HG02642 (cell line): ENCODE measurements around the gene MAPK8.

Experiments used
- ATAC-seq: cut with Tn5 transposase; IDR thresholded peaks from one replicate; pipeline ENCODE4 v1.9.1; 2021; ENCODE audit warnings: mild to moderate bottlenecking; ENCODE audit not compliant: unreplicated experiment, poor library complexity

Gene MAPK8

GRCh38 chr10:48290286-48290685 is 16.2 kb upstream of the MAPK8 start:
- ATAC-seq, result no peak

DNA sequence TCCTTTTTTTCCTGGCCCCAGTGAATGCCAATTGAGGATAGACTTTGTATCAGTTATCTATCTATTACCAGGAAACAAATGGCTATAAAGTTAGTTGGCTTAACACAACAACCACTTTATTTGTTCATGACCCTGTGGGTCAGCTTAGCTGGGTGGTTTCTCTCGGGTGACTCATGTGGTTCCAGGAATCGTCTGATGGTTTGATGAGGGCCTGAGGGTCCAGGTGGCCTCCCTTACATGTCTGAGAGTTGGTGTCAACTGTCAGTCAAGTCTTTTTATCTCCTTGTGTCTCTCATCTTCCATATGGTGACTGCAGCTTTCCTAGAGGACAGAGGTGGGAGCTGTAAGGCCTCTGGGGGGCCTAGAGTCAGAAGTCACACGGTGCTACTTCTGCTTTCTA is 15.3 kb upstream of the MAPK8 start:
- ATAC-seq, result no peak

GRCh38 chr10:48292616-48293015 is 13.9 kb upstream of the MAPK8 start:
- no peak for ATAC-seq

DNA sequence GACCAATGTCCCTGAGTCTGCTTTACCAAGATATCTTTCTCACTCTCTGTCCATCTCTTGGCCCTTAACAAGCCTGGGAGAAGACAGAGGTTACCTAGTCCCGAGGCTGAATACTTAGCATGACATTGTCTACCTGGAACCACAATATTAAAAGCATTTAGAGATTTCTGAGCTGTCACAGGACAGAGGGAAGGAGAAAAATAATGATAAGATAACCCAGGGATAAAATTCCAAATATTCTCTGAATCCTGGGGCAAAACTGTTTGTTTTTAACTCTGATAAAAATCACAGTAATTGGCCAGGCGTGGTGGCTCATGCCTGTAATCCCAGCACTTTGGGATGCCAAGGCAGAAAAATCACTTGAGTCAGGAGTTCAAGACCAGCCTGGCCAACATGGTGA is 12.0 kb upstream of the MAPK8 start:
- ATAC-seq, result no peak

- ATAC-seq, result no peak
Measured at GRCh38 chr10:48296576-48297098, 9.8 kb upstream of the MAPK8 start.

DNA sequence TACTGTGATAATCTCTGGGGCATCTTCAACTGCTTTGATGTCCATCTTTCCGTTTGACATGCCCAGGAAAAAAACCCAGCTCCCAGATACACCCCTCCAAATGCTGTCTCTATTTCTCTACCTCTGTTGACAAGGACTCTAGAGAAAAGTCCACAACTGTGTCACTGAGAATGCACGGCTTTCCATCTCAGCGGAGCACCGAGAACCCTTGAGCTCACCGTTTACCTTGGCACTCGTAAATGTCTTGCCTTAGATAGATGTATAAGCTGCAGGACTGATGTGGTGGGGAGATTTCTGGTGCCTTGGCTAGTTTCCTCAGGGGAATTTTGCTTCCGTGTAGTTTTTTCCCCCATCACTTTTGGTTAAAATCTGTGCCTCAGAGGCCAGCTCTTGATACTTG is 7.4 kb upstream of the MAPK8 start:
- ATAC-seq, result no peak

- ATAC-seq, result no peak
Measured at GRCh38 chr10:48299692-48300091, 6.8 kb upstream of the MAPK8 start.

- no peak for ATAC-seq
Measured at GRCh38 chr10:48300556-48300955, 5.9 kb upstream of the MAPK8 start.

DNA sequence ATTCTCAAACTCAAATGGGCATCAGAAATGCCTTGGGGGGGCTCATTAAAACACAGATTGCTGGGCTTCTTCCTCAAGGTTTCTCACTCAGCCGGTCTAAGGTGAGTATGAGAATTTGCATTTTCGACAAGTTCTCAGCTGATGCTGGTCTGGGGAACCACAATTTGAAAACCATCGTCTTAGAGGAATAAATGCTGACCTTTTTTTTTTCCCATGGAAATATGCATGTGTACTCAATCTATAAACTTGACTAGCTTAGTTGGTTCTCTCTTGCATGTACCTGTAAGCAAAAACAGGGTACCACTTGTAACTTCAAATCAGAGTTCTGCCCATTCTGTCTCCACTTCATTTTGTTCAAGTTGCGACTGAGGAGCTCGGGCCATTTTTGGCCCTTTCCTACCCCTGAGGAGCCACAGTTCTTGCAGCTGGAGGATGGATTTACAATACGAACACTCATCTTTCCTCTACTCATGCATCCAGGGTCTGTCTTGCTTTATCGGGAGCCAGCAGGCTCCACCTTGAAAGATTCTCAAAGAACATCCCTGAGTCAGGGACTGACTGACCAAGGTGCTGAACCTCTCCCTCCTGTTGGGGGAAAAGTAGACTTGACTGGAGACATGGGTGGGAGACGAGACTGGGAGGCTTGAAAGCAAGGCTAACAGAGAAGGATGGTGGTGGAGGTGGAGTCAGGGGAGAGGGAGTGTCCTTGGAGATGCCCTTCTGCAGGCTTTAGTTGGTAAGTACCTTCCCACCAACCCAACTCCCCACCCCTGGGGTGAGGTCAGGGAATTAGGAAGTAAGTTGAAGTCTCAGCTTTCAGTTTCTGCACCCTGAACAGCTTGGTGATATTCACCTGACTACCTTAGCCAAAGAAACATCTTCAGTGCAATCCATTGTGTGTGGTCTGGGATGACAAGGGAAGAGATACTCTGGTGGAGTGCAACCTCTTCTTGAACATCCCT is 3.7 kb upstream of the MAPK8 start:
- no peak for ATAC-seq

GRCh38 chr10:48305905-48306264 is 592 bp upstream of the MAPK8 start:
- ATAC-seq, result no peak

- ATAC-seq, result peak; percentile 48
Measured at GRCh38 chr10:48306870-48307710, 613 bp downstream of the MAPK8 start.

DNA sequence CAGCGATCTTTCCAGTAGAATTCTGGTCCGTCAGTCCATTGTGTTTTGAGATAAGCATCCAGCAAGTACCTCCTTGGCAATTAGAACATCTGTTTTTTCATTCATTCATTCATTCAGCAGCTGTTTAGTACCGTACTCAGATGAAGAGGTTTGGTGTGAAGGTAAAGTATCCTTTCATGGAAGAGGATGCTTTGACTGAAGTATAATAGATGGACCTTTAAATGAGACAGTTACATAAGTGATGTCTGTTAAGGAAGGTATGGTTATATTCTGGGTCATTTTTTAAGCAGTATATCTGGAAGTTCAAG is 1.2 kb downstream of the MAPK8 start:
- no peak for ATAC-seq

DNA sequence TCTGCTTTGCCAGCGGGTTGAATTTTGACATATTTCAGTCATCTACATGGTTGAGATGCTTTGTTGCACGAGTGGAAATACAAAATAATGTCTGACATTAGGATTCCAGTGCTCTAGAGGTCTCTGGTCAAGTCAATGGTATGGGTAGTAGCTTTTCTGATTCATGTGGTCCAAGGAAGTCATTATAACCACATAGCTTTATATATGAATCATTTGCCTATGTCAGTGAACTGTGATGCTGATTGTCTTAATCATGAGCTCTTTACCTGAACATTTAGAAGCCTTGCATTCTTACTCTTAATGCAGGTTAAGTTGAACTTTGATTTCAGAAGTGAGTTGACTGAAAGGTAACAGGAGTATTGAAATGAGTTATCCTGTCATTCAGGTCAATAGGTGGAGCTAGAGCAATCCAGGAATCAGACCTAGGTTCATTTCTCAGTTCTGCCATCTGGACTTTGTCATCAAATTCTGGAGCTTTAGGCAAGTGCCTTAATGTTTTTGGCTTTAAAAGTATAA is 3.3 kb downstream of the MAPK8 start:
- ATAC-seq, result no peak

GRCh38 chr10:48314107-48314506 is 7.6 kb downstream of the MAPK8 start:
- no peak for ATAC-seq

DNA sequence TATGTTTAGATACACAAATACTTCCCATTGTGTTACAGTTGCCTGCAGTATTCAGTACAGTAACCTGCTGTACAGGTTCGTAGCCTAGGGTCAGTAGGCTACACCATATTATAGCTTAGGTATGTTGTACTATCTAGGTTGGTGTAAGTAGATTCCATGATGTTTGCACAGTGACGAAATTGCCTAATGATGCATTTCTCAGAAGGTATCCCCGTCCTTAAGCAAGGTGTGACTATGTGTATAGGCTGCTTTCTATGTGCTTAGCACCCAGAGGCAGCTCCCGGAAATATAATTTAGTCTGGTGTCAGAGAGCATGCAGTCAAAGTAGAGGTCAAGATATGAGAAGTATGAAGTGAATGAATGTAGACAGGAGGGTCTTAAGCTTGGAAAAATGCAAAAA is 9.8 kb downstream of the MAPK8 start:
- no peak for ATAC-seq

- ATAC-seq, result no peak
Measured at GRCh38 chr10:48317321-48317990, 11.0 kb downstream of the MAPK8 start.

DNA sequence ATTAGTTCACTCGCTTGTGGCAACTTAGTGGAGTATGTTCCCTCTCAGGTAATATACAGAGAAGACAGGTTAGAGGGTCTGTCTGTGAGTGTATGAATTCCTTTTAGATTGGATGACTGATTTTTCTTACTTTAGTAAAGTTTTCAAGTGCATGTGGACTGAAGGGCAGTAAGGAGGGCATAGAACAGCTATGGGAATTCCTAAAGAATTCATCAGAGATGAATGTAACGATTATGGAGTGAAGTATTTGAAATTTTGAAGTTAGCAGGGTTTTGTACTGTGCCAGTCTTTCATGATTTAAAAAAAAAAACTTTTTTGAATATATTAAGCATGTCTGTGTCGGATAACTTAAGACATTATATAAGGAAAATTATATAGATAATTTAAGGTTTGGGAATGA is 15.5 kb downstream of the MAPK8 start:
- no peak for ATAC-seq

- ATAC-seq, result no peak
Measured at GRCh38 chr10:48324580-48324979, 18.1 kb downstream of the MAPK8 start.

DNA sequence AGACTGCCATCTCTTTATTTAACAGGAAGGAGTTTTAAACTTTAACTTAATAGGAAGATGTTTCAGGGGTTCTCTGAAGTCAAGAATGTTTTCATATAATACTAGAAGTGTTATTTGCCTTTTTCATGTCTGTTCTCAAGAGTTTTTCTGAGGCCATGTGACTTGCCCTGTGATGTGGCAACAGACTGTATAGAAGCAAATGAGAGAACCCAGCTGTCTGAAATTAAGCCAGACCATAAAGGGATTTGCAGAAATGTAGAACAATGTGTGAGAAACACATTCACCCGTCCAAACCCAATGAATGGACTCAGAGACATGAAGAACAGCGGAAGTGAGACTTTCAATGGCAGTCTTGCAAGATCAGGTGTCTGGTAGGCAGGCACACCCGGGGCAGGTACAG is 23.8 kb downstream of the MAPK8 start:
- ATAC-seq, result no peak

DNA sequence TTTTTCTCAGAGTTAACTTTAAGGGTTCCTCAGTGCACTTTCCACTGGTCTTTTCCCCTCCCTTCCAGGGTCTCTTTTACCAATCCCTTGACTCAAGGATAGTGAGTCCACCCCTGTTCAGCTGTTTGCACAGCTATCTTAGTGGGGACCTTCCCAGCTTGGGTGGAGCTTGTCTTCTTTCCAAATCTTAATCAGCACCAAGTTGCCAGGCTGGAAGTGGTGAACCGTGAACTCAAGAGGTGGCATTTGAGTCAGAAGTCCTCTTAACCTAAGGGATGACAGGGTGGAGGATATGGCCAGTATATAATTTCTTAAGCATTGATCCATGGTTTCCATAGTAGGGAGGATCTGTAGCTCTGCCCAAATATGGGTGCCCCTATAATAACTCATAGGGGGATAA is 25.0 kb downstream of the MAPK8 start:
- ATAC-seq, result no peak
